GM21723 (cell line): Measurements from ENCODE around the gene RGS2.

Experiments
- ATAC-seq: cut with Tn5 transposase; IDR thresholded peaks from one replicate; pipeline ENCODE4 v1.9.1; 2021; ENCODE audit warnings: mild to moderate bottlenecking, moderate library complexity; ENCODE audit not compliant: unreplicated experiment

The RGS2 gene

DNA sequence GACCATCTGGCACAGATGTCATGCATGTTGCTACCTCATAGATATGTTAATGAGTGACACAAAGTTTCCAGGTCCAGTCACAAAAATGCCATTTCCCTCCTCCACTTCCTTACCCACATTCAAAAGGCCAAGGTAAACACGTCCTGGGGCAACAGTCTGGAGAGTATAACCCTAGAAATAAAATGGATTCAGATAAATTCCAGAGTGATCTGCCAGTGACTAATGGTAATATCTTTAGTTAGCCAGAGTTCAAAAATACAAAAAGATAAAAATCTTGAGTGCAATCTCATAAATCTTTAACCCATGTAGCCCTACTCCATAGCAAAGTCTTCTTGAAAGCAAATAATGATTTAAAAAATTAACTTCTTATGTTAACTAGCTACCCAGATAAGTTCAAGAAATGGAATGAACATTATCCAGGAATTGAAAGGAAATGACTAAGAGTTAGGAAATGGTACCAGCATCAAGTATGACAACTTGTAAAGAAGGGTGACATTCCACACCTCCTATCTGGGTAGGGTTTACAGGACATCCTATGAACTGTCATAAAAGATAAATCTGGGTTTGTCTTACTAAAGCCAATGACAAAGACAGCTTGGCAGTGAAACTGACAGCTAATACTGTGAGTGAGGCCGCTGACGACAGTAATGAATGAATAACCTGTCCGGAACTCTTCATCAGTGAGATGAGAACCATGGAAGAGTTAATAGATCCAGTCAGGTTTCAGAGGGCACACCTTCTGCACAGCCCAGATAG, 18.1 kb downstream of the RGS2 start:
- no peak for ATAC-seq

GRCh38 chr1:192830595-192831246, 21.9 kb downstream of the RGS2 start:
- no peak for ATAC-seq

DNA sequence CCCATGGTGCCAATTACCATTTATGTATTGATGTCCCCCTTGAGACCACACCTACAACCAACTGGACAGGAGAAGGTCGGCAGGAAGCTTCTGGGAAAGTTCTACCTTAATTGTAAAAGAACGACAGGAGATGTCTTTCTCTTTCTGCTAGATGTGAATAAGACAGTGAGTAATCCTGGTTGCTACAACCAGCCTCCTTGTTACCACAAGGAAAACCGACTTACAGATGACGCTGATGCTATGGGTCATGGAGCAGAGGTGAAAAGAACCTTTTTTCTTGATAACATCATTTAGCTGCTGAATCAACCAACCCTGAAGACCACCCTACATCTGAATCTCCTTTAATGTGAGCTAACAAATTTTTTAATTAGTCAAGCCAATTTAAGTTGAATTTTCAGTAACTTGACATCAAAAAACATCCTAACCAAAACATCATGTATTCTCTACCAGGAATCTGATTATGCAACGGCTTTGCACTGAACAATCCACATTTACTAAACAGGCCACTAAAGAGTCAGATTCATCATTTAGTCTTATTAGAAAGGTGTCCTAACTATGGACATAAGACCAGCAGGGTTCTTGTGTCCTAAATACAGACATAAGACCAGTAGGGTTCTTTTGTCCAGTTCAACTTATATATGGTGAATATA, 23.0 kb downstream of the RGS2 start:
- ATAC-seq = no peak

DNA sequence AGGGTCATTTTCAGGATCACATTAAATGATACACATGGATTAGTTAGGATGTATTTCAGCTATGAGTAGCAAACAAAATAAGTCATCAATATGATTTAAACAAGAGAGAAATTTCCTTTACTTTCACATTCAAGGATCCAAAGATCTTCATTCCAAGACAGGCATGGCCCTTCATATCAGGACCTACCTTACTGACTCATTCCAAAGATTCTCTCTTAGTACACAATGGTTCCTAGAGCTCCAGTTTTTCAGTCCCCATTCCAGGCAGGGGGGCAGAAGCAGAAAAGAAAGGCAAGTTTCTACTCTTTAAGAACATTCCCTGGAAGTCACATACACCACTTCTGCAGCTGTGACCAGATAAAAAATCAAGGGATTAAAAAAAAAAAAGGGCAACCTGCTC, 23.7 kb downstream of the RGS2 start:
- ATAC-seq = no peak

GRCh38 chr1:192835116-192835515, 26.3 kb downstream of the RGS2 start:
- ATAC-seq = no peak

GRCh38 chr1:192839162-192840066, 30.6 kb downstream of the RGS2 start:
- no peak for ATAC-seq

GRCh38 chr1:192844360-192844759, 35.5 kb downstream of the RGS2 start:
- no peak for ATAC-seq

GRCh38 chr1:192846950-192847349, 38.1 kb downstream of the RGS2 start:
- ATAC-seq = no peak

- ATAC-seq = no peak
Observed at GRCh38 chr1:192849011-192849410, 40.2 kb downstream of the RGS2 start.

DNA sequence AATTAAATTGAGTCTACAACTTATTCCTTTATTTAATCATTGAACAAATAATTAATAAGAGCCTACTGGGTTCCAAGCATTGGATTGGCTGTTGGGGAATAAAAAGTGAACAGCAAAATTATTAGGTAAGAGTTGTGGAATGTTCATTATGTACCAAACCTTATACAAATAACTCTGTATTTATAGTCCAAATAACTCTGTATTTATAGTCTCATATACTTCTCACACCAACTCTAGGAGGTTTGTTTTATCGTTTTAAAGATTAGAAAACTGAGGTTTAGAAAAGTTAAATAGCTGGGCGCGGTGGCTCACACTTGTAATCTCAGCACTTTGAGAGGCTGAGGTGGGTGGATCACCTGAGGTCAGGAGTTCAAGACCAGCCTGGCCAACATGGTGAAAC, 40.6 kb downstream of the RGS2 start:
- ATAC-seq = no peak

GRCh38 chr1:192852001-192852947, 43.4 kb downstream of the RGS2 start:
- ATAC-seq = no peak

DNA sequence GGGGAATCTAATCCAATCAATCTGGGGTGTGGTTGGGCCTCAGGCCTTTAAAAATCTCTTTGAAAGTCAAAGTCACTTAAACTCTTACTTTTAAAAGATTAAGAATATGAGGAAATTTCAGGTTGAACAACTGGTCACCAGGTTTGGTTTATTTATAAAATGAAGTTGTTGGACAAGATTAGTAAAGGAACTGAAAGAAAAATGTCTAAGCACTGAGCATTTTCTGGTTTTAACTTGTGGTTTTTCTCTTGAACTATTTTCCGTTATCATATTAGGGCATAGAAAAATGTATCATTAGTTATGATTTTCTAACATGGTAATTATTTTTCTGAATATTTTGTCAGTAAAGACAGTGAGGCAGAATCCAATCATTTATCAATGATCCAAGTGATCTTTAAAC, 49.6 kb downstream of the RGS2 start:
- ATAC-seq = no peak

- ATAC-seq = no peak
Observed at GRCh38 chr1:192859808-192860207, 51.0 kb downstream of the RGS2 start.

DNA sequence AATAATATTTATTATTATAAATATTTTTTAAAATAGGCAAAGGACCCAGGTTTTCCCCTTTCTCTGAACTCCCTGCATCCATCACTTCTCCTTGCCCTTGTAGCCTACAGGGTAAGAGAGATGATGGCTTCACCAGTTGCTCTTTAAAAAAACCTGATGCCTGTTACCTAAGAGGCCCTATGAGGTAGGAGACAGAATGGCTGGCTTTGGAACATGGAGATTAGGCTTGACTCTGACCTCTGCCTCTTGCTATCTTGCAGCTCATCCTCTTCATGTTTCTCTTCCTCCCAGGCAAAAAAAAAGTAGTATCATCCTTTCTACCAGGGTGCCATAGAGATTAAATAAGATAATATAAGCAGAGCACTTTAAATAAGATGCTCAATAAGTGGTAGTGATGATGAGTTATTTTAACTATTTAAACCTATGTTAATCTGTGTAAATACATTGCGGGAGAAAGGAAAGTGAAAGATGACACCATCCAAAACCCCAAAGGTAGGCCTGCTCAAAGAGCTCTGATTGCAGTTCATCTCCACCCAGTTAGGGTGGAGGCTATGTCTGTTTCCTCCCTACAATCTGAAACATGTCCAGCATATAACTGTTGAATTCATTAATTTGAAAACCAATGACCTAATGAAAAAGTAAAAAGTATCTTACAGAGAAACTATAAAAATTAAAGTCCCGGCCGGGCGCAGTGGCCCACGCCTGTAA, 51.8 kb downstream of the RGS2 start:
- ATAC-seq = no peak

- no peak for ATAC-seq
Observed at GRCh38 chr1:192861860-192862259, 53.0 kb downstream of the RGS2 start.
